Measurements from ENCODE around the gene PLA2G2A. TPM values are rescaled to one million over a fixed set of nuclear protein-coding genes. Genes with fewer than 3 reads are reported as not detected.
"Not testable (repeated sequence)": the region's sequence is repeated elsewhere in the genome, so short reads cannot be mapped to it uniquely, and the experiment has no call there.

The PLA2G2A gene
- total RNA-seq: 1,000 to 10,000 TPM in 1 of 2 donors, 100 to 1,000 TPM in 1; 376 to 1,124 TPM
- long read RNA-seq, partial matches to known transcripts: 2 of 7 reads
- long read RNA-seq, other reads (novel, unspliced or antisense): 3 of 7 reads

- intact Hi-C loops (cut with DNase I): loop anchor here (5.0 to 10.0 kb wide), 3 partner anchors 113 to 165 kb away; no protein-coding TSS in a partner anchor
- ATAC-seq (peak; percentile 51 to 80), DNase-seq (peak; percentile 64)
These were observed at the start of gene PLA2G2A for GRCh38 chr1:19979494-19979977. Gene PLA2G2A, minus strand, starts transcription at chr1:19979618. Its CDS starts 845 bp downstream, at chr1:19978773.

GRCh38 chr1:20028726-20029125, 49.3 kb upstream of the PLA2G2A start:
- ATAC-seq (peak; percentile 11 to 29), DNase-seq (no peak)
- intact Hi-C loops (cut with DNase I): no loop called here

- DNase-seq (peak; percentile 60), ATAC-seq (peak; percentile 80 to 84)
- intact Hi-C loops (cut with DNase I): no loop called here
These were observed 48.7 kb upstream of the PLA2G2A start for GRCh38 chr1:20028125-20028524.

- no peak for DNase-seq
- intact Hi-C loops (cut with DNase I): no loop called here
- ATAC-seq: no peak
These were observed 38.3 kb upstream of the PLA2G2A start for GRCh38 chr1:20017741-20018140.

- intact Hi-C loops (cut with DNase I): no loop called here
- ATAC-seq: no peak
- DNase-seq: no peak
These were observed 34.7 kb upstream of the PLA2G2A start for GRCh38 chr1:20014153-20014552.

- ATAC-seq: no peak
- intact Hi-C loops (cut with DNase I): no loop called here
- no peak for DNase-seq
These were observed 30.6 kb upstream of the PLA2G2A start for GRCh38 chr1:20010016-20010415.

- ATAC-seq (no peak), DNase-seq (no peak)
- intact Hi-C loops (cut with DNase I): no loop called here
These were observed 29.8 kb upstream of the PLA2G2A start for GRCh38 chr1:20009212-20009611.

- ATAC-seq (peak; percentile 98 to 99), DNase-seq (peak; percentile 82)
- intact Hi-C loops (cut with DNase I): no loop called here
These were observed 29.0 kb upstream of the PLA2G2A start for GRCh38 chr1:20008391-20008841.

- ATAC-seq; intact Hi-C loops (cut with DNase I); DNase-seq: not testable (repeated sequence)
These were observed 19.4 kb upstream of the PLA2G2A start for GRCh38 chr1:19998823-19999222.

GRCh38 chr1:19990689-19991088, 11.3 kb upstream of the PLA2G2A start:
- intact Hi-C loops (cut with DNase I): no loop called here
- no peak for DNase-seq
- no peak for ATAC-seq

- intact Hi-C loops (cut with DNase I); DNase-seq; ATAC-seq: not testable (repeated sequence)
These were observed 10.8 kb upstream of the PLA2G2A start for GRCh38 chr1:19990182-19990582.

- ATAC-seq (peak; percentile 52 to 68), DNase-seq (no peak)
- intact Hi-C loops (cut with DNase I): no loop called here
These were observed 9.0 kb upstream of the PLA2G2A start for GRCh38 chr1:19988267-19989006.

GRCh38 chr1:19987719-19988118, 8.3 kb upstream of the PLA2G2A start:
- intact Hi-C loops (cut with DNase I): no loop called here
- DNase-seq: no peak
- ATAC-seq: peak in 1 of 2 donors; percentile 21

GRCh38 chr1:19984409-19985016, 5.1 kb upstream of the PLA2G2A start:
- intact Hi-C loops (cut with DNase I); ATAC-seq; DNase-seq: not testable (repeated sequence)

GRCh38 chr1:19981507-19982312, 2.3 kb upstream of the PLA2G2A start:
- intact Hi-C loops (cut with DNase I): no loop called here
- DNase-seq: peak; percentile 41
- ATAC-seq: peak; percentile 8 to 27

GRCh38 chr1:19981170-19981506, 1.7 kb upstream of the PLA2G2A start:
- intact Hi-C loops (cut with DNase I): no loop called here
- DNase-seq (no peak), ATAC-seq (no peak)

- ATAC-seq (no peak), DNase-seq (no peak)
- intact Hi-C loops (cut with DNase I): no loop called here
These were observed 896 bp upstream of the PLA2G2A start for GRCh38 chr1:19980314-19980713.

- ATAC-seq: no peak
- intact Hi-C loops (cut with DNase I): loop anchor here (5.0 to 10.0 kb wide), 3 partner anchors 114 to 167 kb away; no protein-coding TSS in a partner anchor
- DNase-seq: no peak
These were observed 1.3 kb downstream of the PLA2G2A start for GRCh38 chr1:19978143-19978542.

GRCh38 chr1:19976317-19977003, 3.0 kb downstream of the PLA2G2A start:
- peak; percentile 39 for DNase-seq
- intact Hi-C loops (cut with DNase I): loop anchor here (5.0 to 10.0 kb wide), 3 partner anchors 116 to 168 kb away; no protein-coding TSS in a partner anchor
- ATAC-seq: no peak
